ENCODE measurements around the gene ECSCR. TPM values are rescaled to one million over a fixed set of nuclear protein-coding genes. Genes with fewer than 3 reads are reported as not detected.

Gene ECSCR
- total and polyA plus RNA-seq, 2 donors (not counting 1 experiment from before 2014, with no cell fraction given): not detected

GRCh38 chr5:139438707-139439012 lies 23.9 kb downstream of the ECSCR start:
- 52% methylated on average over 6 of the region's 8 CpGs for WGBS (ENCODE audit: insufficient coverage)
- H3K4me3 ChIP-seq (ENCODE audit: control extremely low read depth in 1 of 5, extremely low read depth in 1 of 5, insufficient read depth in 1 of 5, low read depth in 2 of 5, low read length in 4 of 5): peak overlapping the region in 4 of 5 experiments; percentile 88 to 97 (median 92)
- H3K27ac ChIP-seq (ENCODE audit: low read length in 2 of 2): peak overlapping the region; percentile 42 to 100
- peaks cover 11 to 12% of the 10 kb centered on the region in 2 donors for H3K4me1 ChIP-seq (ENCODE audit: control insufficient read depth in 2 of 2, insufficient read depth in 2 of 2, low read length in 2 of 2)
- peaks cover 15% of the 10 kb centered on the region for H3K4me1 Mint-ChIP-seq
- H3K4me3 Mint-ChIP-seq: peak overlapping the region; percentile 97
- H4K20me1 ChIP-seq (ENCODE audit: control insufficient read depth, insufficient read depth, low read length, poor library complexity, severe bottlenecking): peaks cover 4% of the 10 kb centered on the region
- H3K79me2 ChIP-seq (ENCODE audit: control insufficient read depth, insufficient read depth, low read length): peaks cover 8% of the 10 kb centered on the region
- peak overlapping the region; percentile 81 for H2AFZ ChIP-seq (ENCODE audit: insufficient read depth, low read depth, low read length, poor library complexity, severe bottlenecking)
- H3K27me3 Mint-ChIP-seq: peaks cover 3% of the 10 kb centered on the region
- intact Hi-C loops (cut with micrococcal nuclease): loop anchor here (1.0 to 5.0 kb wide), 7 partner anchors 16 to 1226 kb away; partner anchors contain the start of genes CDC23, MATR3, SPATA24 and UBE2D2
- peak overlapping the region; percentile 90 for H3K4me2 ChIP-seq (replicated peaks; ENCODE audit: low read depth, low read length, poor library complexity, severe bottlenecking)
- H3K9ac ChIP-seq (ENCODE audit: low read length): peak overlapping the region; percentile 100
- H3K36me3 ChIP-seq (replicated peaks in 1 of 2; ENCODE audit: control extremely low read depth in 1 of 2, control insufficient read depth in 1 of 2, extremely low read depth in 1 of 2, insufficient read depth in 2 of 2, low read length in 1 of 2): no peaks in the 10 kb centered on the region
- no peak for ATAC-seq (ENCODE audit: low read depth)
- DNase-seq: no peak
- no peaks in the 10 kb centered on the region for H3K9me3 ChIP-seq (ENCODE audit: control extremely low read depth in 1 of 3, control insufficient read depth in 2 of 3, insufficient read depth in 1 of 3, low read length in 2 of 3)
- no peaks in the 10 kb centered on the region for H3K27me3 ChIP-seq (replicated peaks in 1 of 4; ENCODE audit: control extremely low read depth in 1 of 4, control insufficient read depth in 3 of 4, insufficient read depth in 4 of 4, low read length in 3 of 4)
- peak overlapping the region; percentile 99 for H3K27ac Mint-ChIP-seq
- POLR2A ChIA-PET: interaction anchor here (0.7 to 1.4 kb wide), 6 partner anchors 31 to 309 kb away, joined by 3 to 8 read pairs (median 4); partner anchors contain the start of genes PAIP2 and SPATA24
- H3K9me3 Mint-ChIP-seq (ENCODE audit: insufficient read depth): no peaks in the 10 kb centered on the region
- CTCF ChIA-PET: interaction anchor here (0.6 to 2.1 kb wide), 10 partner anchors 9 to 1085 kb away, joined by 3 to 5 read pairs (median 4); partner anchors contain the start of gene PAIP2
- TF ChIP-seq EZH2 (IDR thresholded peaks at IDR 0.05; ENCODE audit: borderline replicate concordance, insufficient read depth, low read depth, low read length, poor library complexity, severe bottlenecking): no peak
- TF ChIP-seq CTCF (IDR thresholded peaks at IDR 0.05): no peak

- intact Hi-C loops (cut with micrococcal nuclease): loop anchor here (5.0 kb wide), 1 partner anchor 82 kb away; no protein-coding TSS in a partner anchor
- Mint-ChIP-seq H3K4me1 (peaks cover 14% of the 10 kb centered on the region), H3K27me3 (no peaks in the 10 kb centered on the region), H3K4me3 (no peak overlapping the region), H3K9me3 (ENCODE audit: insufficient read depth) (no peaks in the 10 kb centered on the region), H3K27ac (no peak overlapping the region)
- no CpG with 5 or more reads among the region's 3 CpGs for WGBS (ENCODE audit: insufficient coverage)
- Histone ChIP-seq H3K9me3 (ENCODE audit: control extremely low read depth in 1 of 3, control insufficient read depth in 2 of 3, insufficient read depth in 1 of 3, low read length in 2 of 3) (no peaks in the 10 kb centered on the region), H3K36me3 (replicated peaks in 1 of 2; ENCODE audit: control extremely low read depth in 1 of 2, control insufficient read depth in 1 of 2, extremely low read depth in 1 of 2, insufficient read depth in 2 of 2, low read length in 1 of 2) (no peaks in the 10 kb centered on the region), H3K4me3 (ENCODE audit: control extremely low read depth in 1 of 5, extremely low read depth in 1 of 5, insufficient read depth in 1 of 5, low read depth in 2 of 5, low read length in 4 of 5) (no peak overlapping the region), H2AFZ (ENCODE audit: insufficient read depth, low read depth, low read length, poor library complexity, severe bottlenecking) (no peak overlapping the region), H3K27ac (ENCODE audit: low read length in 2 of 2) (no peak overlapping the region), H3K27me3 (replicated peaks in 1 of 4; ENCODE audit: control extremely low read depth in 1 of 4, control insufficient read depth in 3 of 4, insufficient read depth in 4 of 4, low read length in 3 of 4) (no peaks in the 10 kb centered on the region), H4K20me1 (ENCODE audit: control insufficient read depth, insufficient read depth, low read length, poor library complexity, severe bottlenecking) (peaks cover 4% of the 10 kb centered on the region), H3K4me1 (ENCODE audit: control insufficient read depth in 2 of 2, insufficient read depth in 2 of 2, low read length in 2 of 2) (peaks cover 11 to 12% of the 10 kb centered on the region in 2 donors), H3K9ac (ENCODE audit: low read length) (no peak overlapping the region), H3K4me2 (replicated peaks; ENCODE audit: low read depth, low read length, poor library complexity, severe bottlenecking) (no peak overlapping the region), H3K79me2 (ENCODE audit: control insufficient read depth, insufficient read depth, low read length) (peaks cover 8% of the 10 kb centered on the region)
- POLR2A ChIA-PET: interaction anchor here (0.8 kb wide), 1 partner anchor 209 kb away, joined by 3 read pairs; no protein-coding TSS in a partner anchor
- no peak for TF ChIP-seq EZH2 (IDR thresholded peaks at IDR 0.05; ENCODE audit: borderline replicate concordance, insufficient read depth, low read depth, low read length, poor library complexity, severe bottlenecking)
- DNase-seq (no peak), ATAC-seq (ENCODE audit: low read depth) (no peak)
- CTCF ChIA-PET: interaction anchor here (1.4 to 2.0 kb wide), 2 partner anchors 8 to 13 kb away, joined by 4 to 7 read pairs; no protein-coding TSS in a partner anchor
Measured at GRCh38 chr5:139435676-139436075, 26.9 kb downstream of the ECSCR start.

All from B cell (primary cell).